ENCODE data around the gene KEAP1.

KEAP1 gene

DNA sequence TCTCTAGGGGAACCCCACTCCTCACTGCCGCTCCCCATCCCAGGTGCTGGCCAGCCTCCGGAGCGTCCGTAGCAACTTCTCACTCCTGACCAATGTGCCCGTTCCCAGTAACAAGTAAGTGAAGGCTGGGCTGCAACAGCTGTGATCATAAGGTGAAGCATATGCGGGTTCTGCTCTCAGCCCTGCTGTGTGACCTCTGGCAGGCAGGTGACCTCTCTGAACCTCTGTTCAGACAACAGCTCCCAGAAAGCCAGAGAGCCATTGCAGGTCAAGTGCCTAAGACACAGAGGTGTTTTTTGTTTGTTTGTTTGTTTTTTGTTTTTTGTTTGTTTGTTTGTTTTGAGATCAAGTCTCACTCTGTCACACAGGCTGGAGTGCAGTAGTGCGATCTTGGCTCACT is 54.1 kb downstream of the KEAP1 start:
- DNase-seq (ENCODE audit: low read depth), result no peak

DNA sequence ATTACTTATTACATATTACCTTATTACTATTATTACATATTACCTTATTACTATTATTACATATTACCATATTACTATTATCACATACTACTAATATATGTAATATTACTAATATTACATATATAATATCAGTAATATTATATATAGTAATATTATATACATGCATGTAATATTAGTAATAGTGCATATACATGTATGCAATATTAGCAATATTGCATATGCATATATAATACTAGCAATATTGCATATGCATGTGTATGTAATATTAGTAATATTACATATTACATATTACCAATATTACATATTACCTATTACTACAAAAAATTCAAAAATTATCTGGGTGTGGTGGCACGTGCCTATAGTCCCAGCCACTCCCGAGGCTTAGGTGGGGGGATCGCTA is 60.5 kb downstream of the KEAP1 start:
- DNase-seq (ENCODE audit: low read depth), result no peak

DNA sequence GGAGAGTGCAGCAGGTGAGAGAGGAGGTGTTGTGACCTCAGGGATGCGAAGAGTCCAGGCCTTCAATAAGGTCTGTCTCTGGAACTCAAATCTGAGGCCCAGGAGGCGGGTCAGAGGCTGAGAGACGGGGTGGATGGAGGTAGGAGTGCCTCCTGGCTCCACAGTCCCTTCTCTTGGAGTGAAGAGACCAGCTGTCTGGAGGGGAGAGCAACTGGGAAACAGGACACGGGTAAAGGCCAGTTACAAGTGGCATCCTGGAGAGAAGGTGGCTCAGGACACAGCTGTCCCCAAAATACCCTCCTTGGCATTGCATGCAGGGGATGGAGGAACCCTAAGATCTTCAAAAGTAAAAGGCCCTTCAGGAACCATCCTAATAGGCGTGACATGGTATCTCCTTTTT is 63.6 kb downstream of the KEAP1 start:
- no peak for DNase-seq (ENCODE audit: low read depth)
